ENCODE results near the gene LRMDA.

Gene LRMDA

DNA sequence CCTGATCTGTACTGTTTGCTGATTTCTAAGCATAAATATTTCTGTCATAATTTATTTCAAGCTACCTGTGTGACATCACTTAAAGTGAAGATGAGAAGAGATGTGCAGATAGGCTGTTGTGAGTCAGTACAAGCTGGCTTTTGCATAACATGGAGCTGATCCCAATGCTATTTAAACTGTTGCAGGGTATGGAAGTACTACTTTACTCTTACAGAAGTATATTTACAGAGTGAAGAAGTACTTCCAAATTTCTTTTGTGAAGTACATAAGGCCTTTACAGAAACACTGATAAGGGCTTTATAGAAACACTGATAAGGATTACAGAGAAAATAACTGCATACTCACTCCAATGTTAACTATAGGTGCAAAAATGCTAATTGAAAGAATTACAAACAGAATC, 911.6 kb downstream of the LRMDA start:
- DNase-seq (ENCODE audit: low read depth), result no peak

DNA sequence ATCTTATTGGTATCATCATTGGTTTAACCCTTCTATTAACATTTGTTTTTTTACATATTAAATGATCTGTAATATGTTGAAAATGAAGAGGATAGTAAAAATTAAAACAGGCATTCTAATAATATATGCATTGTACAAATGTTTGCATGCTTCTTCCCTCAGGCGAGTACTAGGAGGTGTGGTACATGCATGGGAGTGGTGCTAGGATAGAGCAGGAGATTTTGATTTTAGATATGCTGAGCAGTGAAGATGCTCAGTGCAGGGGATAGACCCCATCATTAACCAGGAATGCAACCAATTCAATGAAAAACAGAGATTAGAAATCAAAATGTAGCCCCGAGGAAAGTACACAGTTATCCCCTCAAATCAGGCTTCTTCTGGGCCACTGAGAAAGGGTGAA, 916.4 kb downstream of the LRMDA start:
- DNase-seq (ENCODE audit: low read depth), result no peak

DNA sequence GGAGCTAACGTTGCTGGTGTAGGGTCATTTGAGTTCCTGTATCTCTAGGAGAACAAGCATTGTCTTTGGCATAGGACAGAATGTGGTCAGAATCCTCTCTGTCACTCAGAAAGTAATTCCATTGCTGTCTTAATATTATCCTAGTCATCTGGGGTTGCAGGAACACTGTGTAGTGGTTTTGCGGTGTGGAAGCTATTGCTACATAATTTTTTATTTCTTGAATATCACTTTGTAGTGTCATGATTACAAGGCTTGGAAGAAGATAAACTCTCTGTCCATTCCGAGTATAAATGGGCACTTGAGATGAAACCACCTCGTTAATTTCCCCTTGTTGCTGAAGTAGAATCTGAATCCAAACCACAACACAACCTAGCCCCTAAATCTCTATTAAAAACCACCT, 919.2 kb downstream of the LRMDA start:
- DNase-seq (ENCODE audit: low read depth), result no peak

DNA sequence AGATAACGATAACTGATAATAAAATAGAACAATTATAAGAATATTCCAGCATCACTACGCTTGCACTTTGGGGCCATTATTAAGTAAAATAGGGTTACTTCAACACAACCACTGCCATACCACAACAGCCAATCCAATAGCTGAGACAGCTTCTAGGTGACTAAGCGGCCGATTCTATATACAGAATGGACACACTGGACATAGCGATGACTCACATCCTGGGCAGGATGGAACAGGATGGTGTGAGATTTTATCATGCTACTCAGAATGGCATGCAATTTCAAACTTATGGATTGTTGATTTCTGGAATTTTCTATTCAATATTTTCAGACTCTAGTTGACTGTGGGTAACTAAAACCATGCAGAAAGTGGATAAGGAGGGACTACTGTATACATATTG, 920.9 kb downstream of the LRMDA start:
- no peak for DNase-seq (ENCODE audit: low read depth)

GRCh38 chr10:76353237-76353851, 921.9 kb downstream of the LRMDA start:
- DNase-seq (ENCODE audit: low read depth), result no peak

- no peak for DNase-seq (ENCODE audit: low read depth)
These were observed 922.9 kb downstream of the LRMDA start for GRCh38 chr10:76354212-76354738.

GRCh38 chr10:76354921-76355320, 923.5 kb downstream of the LRMDA start:
- no peak for DNase-seq (ENCODE audit: low read depth)

- DNase-seq (ENCODE audit: low read depth), result no peak
These were observed 925.1 kb downstream of the LRMDA start for GRCh38 chr10:76356557-76356956.

- no peak for DNase-seq (ENCODE audit: low read depth)
These were observed 926.4 kb downstream of the LRMDA start for GRCh38 chr10:76357726-76358415.

GRCh38 chr10:76358743-76359395, 927.4 kb downstream of the LRMDA start:
- no peak for DNase-seq (ENCODE audit: low read depth)

GRCh38 chr10:76375761-76376160, 944.3 kb downstream of the LRMDA start:
- DNase-seq (ENCODE audit: low read depth), result no peak

- no peak for DNase-seq (ENCODE audit: low read depth)
These were observed 951.0 kb downstream of the LRMDA start for GRCh38 chr10:76382381-76382851.

GRCh38 chr10:76388321-76389023, 957.0 kb downstream of the LRMDA start:
- no peak for DNase-seq (ENCODE audit: low read depth)

GRCh38 chr10:76393875-76394706, 962.7 kb downstream of the LRMDA start:
- DNase-seq (ENCODE audit: low read depth), result no peak

DNA sequence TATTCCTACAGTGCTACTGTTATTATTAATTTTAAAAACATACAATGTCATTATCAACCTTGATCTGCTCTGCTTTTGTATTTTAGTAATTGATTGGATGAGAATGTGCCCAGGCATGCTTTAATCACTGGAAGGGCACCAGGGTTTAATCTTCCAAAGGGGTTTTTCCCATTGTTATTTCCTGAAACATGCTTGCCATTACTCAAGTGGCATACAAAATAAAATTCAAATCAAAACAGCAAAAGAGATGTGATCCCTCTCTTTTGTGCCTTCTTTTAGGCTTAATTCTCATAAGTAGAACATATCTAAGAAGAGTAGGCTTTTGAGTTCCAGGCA, 963.3 kb downstream of the LRMDA start:
- DNase-seq (ENCODE audit: low read depth), result no peak

GRCh38 chr10:76395251-76395650, 963.8 kb downstream of the LRMDA start:
- no peak for DNase-seq (ENCODE audit: low read depth)

DNA sequence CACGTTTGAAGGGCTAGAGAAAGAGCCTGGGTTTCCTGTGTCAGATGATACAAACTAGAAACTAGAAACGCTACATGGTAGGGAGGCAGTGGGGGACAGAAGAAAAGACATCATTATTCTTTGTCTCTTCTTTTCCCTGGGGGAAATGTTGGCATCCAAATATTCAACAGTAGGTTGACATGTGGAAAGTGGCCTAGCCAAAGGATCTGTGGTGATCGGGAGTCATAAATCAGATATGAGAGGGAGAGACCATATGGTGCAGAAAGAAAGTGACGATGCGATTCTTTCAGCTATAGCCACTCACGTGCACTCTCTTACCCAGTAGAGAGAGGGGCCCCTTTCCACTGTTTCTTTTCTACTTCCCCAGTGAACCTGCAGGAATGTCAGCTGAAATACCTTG, 964.7 kb downstream of the LRMDA start:
- DNase-seq (ENCODE audit: low read depth), result no peak

DNA sequence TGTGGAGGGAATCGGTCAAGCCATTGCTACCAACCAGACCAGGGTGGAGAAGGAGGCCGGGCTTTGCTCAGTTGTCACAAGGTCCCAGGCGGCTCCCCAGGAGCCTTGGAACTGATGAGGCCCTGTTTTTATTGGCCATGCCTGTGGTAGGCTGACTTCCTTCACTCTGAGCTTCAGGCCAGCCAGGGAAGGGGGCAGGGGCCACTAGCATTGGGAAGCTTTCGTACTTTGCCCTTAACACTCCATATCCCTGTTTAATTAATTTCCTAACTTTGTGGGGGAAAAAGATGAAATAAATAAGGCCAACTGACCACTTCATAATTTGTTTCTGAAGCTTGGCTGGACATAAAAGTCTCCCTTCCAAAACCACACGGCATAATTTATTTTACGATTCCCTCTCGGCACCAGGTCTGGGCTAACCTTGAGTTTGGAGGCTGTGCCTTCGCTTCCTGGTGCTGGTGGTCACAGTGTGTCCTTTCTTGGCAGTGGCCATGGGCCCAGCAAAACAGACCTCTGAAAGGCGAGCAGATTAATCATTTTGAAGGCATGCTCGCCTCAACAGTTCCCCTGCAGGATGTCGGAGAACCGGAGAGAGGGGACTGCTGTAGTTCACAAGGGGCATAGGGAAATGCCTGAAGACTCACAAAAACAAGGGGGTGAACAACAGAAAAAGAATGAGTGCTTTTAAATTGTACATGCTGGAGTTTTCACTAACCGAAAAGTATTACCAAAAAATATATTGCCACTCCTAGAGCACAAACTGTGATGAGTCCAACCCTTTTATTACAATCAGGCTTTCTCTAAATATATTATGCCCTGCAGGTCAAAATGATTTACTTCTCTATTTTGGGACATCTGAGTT, 966.0 kb downstream of the LRMDA start:
- no peak for DNase-seq (ENCODE audit: low read depth)

GRCh38 chr10:76398043-76398710, 966.8 kb downstream of the LRMDA start:
- no peak for DNase-seq (ENCODE audit: low read depth)

GRCh38 chr10:76399226-76399625, 967.8 kb downstream of the LRMDA start:
- DNase-seq (ENCODE audit: low read depth), result no peak
